Ectodermal cell (in vitro differentiated cells): ENCODE measurements around the gene ANTKMT.

Experiments
- H3K27ac ChIP-seq: 2 replicates; pipeline ENCODE4 v1.7.0; 2013; ENCODE audit warnings: mild to moderate bottlenecking, low read depth, low read length; ENCODE audit not compliant: insufficient read depth, poor library complexity, severe bottlenecking
- H3K27me3 ChIP-seq: 2 replicates; pipeline ENCODE4 v1.7.0; 2013; ENCODE audit warnings: mild to moderate bottlenecking, low read length; ENCODE audit not compliant: insufficient read depth, control insufficient read depth, poor library complexity, severe bottlenecking
- H3K36me3 ChIP-seq: one replicate; pipeline ENCODE4 v1.7.0; 2013; ENCODE audit warnings: low read length; ENCODE audit not compliant: control insufficient read depth, insufficient read depth
- H3K4me1 ChIP-seq: one replicate; pipeline ENCODE4 v1.7.0; 2013; ENCODE audit warnings: low read length; ENCODE audit not compliant: control insufficient read depth, insufficient read depth
- H3K4me3 ChIP-seq: 2 replicates; pipeline ENCODE4 v1.7.0; 2013; ENCODE audit warnings: low read depth, low read length, control low read depth; ENCODE audit not compliant: insufficient read depth
- H3K9me3 ChIP-seq: 2 replicates; pipeline ENCODE4 v1.7.0; 2013; ENCODE audit warnings: mild to moderate bottlenecking, low read length, moderate library complexity; ENCODE audit not compliant: control insufficient read depth
- WGBS, 2 experiments: methylation state at CpG; one replicate each; pipeline ENCODE4 v1.1.7; 2013; ENCODE audit warnings: missing lambda C conversion rate in 2 of 2; 5-methylcytosine and 5-hydroxymethylcytosine counted together

ANTKMT gene

DNA sequence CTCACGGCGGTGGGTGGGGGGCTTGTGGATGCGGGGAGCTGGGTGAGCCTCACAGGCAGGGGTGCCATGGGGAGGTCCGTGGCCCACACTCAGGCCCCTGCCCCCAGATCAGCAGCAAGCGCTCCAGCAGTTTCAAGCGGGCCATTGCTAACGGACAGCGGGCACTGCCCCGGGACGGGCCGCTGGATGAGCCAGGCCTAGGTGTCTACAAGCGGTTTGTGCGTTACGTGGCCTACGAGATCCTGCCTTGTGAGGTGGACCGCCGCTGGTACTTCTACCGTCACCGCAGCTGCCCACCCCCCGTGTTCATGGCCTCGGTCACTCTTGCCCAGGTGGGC lies 44.4 kb upstream of the ANTKMT start:
- no peak overlapping the region for H3K27ac ChIP-seq
- peaks cover 14% of the 10 kb centered on the region for H3K4me1 ChIP-seq
- H3K27me3 ChIP-seq: peaks cover 12% of the 10 kb centered on the region
- H3K9me3 ChIP-seq: no peaks in the 10 kb centered on the region
- no peak overlapping the region for H3K4me3 ChIP-seq
- peaks cover 15% of the 10 kb centered on the region for H3K36me3 ChIP-seq
- 95 to 96% methylated on average over 21 of the region's 21 CpGs for WGBS, 2 experiments

DNA sequence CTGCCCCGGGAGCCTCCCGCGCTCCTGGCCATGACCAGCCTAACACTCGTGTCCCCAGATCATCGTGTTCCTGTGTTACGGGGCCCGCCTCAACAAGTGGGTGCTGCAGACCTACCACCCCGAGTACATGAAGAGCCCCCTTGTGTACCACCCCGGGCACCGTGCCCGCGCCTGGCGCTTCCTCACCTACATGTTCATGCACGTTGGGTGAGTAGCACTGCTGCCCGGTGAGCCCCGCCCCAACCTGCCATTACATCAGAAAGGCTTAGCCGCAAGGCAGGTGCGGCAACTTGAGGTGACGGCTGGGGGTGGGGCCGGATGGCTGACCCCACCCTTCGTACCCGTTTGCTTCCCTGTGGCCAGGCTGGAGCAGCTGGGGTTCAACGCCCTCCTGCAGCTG lies 44.0 kb upstream of the ANTKMT start:
- Histone ChIP-seq H3K27ac (no peak overlapping the region), H3K4me1 (peaks cover 14% of the 10 kb centered on the region), H3K9me3 (no peaks in the 10 kb centered on the region), H3K27me3 (peaks cover 12% of the 10 kb centered on the region), H3K4me3 (no peak overlapping the region), H3K36me3 (peaks cover 15% of the 10 kb centered on the region)
- 93 to 94% methylated on average over 23 of the region's 23 CpGs for WGBS, 2 experiments

DNA sequence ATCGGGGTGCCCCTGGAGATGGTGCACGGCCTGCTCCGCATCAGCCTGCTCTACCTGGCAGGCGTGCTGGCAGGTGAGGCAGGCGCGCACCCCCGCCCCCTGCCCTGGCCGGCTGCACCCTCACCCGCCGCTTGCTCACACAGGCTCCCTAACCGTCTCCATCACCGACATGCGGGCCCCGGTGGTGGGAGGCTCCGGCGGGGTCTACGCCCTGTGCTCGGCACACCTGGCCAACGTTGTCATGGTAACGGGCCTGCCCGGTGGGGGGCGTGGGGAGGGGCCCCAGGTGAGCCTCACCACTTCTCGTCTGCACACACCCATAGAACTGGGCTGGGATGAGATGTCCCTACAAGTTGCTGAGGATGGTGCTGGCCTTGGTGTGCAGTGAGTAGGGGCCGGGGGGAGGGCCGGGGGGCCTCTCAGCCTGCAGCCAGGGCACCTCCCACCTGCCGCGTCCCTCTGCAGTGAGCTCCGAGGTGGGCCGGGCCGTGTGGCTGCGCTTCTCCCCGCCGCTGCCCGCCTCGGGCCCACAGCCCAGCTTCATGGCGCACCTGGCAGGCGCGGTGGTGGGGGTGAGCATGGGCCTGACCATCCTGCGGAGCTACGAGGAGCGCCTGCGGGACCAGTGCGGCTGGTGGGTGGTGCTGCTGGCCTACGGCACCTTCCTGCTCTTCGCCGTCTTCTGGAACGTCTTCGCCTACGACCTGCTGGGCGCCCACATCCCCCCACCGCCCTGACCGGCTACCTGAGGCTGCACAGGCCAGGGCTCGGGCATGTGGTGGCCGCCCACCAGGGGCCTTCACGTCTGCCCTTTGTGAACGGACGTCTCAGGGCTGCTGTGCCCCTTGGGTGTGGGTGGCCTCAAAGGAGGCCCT lies 43.4 kb upstream of the ANTKMT start:
- H3K9me3 ChIP-seq: no peaks in the 10 kb centered on the region
- H3K36me3 ChIP-seq: peaks cover 16% of the 10 kb centered on the region
- 91 to 92% methylated on average over 57 of the region's 57 CpGs for WGBS, 2 experiments
- peaks cover 14% of the 10 kb centered on the region for H3K4me1 ChIP-seq
- no peak overlapping the region for H3K4me3 ChIP-seq
- H3K27ac ChIP-seq: no peak overlapping the region
- peaks cover 12% of the 10 kb centered on the region for H3K27me3 ChIP-seq

DNA sequence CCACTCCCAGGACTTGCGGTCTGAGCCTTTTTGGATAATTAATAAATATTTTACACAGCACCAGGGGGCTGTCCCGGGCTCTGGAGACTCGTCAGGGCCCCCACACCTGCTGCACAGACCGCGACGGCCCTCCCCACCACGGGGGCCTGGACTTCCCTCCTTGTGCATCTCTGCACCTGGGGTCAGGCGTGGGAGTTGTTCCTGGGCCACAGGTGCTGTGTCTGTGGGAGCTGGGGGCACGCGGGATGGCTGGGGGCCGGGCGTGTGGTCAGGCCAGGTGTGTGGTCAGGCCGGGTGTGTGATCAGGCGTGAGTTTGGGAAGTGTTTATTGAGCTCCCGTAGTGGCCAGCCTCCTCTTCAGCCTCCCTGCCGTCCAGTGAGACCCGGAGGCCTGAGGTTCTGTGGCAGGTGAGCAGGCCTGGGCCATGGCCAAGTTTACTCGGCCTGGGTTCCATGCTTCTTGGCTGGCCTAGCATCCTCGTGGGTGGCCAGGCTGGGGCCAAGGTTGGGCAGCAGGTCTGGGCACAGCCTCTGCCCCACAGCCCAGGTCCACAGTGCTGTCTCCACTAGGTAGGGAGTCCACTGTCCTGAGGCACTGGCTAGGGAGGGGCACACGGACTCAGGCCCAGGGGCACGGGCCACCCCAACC lies 42.6 kb upstream of the ANTKMT start:
- no peaks in the 10 kb centered on the region for H3K9me3 ChIP-seq
- peaks cover 20% of the 10 kb centered on the region for H3K4me1 ChIP-seq
- WGBS, 2 experiments: 94 to 95% methylated on average over 21 of the region's 21 CpGs
- no peak overlapping the region for H3K4me3 ChIP-seq
- peaks cover 15% of the 10 kb centered on the region for H3K36me3 ChIP-seq
- peaks cover 12% of the 10 kb centered on the region for H3K27me3 ChIP-seq
- no peak overlapping the region for H3K27ac ChIP-seq

DNA sequence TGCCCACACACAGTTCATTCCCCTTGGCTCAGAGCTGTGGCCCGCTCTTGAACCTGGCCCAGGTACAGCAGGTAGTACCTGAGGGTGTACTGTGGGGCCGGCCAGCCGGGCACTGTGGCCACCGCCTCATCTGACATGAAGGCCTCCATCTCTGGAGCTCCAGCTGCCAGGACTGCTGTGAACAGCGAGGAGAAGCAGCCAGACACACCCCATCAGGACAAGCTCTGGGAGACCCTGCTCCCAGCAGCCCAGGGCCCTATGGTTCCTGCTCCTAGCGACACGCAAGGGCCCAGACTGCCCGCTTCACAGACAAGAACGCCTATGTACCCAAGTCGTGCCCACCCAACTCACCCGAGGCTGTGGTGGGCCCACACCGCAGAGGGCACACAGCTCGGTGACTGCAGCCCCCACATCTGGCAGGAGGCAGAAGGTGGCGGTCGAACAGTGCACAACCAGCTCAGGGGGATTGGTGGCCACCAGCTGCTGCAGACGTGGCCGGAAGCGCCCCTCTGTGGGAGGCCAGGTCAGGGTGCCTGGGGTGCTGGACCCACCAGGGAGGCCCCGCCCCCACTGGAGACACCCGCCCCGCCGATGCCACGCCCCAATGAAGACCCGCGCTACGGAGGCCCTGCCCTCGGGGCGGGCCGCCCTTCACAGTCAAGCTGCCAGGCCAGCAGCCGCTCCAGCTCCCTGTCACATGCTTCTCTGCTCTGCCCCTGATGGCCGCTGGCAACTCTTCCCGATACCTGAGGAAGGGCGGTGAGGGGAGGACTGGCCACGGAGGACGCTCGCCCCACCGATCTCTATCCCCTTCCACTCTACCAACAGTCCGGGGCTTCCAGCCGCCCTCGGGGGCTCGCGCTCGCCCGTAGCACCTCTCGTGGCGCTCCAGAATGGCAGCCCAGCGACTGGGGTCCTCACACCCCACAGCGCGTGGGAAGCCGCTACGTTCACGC lies 41.8 kb upstream of the ANTKMT start:
- peaks cover 21% of the 10 kb centered on the region for H3K4me1 ChIP-seq
- peaks cover 12% of the 10 kb centered on the region for H3K27me3 ChIP-seq
- H3K36me3 ChIP-seq: peaks cover 15% of the 10 kb centered on the region
- H3K4me3 ChIP-seq: peak overlapping the region; percentile 42
- H3K27ac ChIP-seq: no peak overlapping the region
- 32 to 34% methylated on average over 50 to 52 of the region's 52 CpGs for WGBS, 2 experiments
- H3K9me3 ChIP-seq: no peaks in the 10 kb centered on the region

DNA sequence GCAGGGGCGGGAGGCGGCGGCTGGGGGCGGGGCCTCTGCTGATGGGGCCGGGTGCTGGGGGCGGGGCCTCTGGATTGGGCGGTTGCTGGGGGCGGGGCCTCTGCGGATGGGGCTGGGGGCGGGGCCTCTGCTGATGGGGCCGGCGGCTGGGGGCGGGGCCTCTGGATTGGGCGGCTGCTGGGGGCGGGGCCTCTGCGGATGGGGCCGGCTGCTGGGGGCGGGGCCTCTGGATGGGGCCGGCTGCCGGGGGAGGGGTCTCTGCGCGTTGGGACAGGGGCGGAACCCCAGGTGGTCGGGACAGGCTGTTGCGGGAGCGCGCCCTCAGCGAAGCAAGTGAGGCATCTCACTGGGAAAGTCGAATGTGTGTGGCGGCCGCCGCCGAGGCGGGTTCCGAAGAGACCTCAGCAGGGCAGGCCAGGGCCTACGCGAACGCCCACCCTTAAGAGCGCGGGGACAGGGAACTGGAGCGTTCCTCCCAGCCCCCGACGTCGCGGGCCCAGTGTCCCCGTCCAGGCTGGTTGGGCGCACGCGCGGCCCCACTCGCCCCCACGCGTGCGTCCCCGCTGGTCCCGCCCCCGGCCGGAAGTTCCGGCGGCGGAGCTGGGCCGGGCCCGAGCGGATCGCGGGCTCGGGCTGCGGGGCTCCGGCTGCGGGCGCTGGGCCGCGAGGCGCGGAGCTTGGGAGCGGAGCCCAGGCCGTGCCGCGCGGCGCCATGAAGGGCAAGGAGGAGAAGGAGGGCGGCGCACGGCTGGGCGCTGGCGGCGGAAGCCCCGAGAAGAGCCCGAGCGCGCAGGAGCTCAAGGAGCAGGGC lies 40.9 kb upstream of the ANTKMT start, which contains the start of gene STUB1:
Gene STUB1, plus strand, starts transcription at position 597 of the 811 bp plus-strand sequence. Its CDS starts 116 bp downstream, at position 713.
- peaks cover 14% of the 10 kb centered on the region for H3K4me1 ChIP-seq
- H3K9me3 ChIP-seq: no peaks in the 10 kb centered on the region
- WGBS, 2 experiments: 0% methylated on average over 87 to 91 of the region's 91 CpGs
- peak within 1 kb of the TSS; percentile 77 for H3K4me3 ChIP-seq
- peak within 1 kb of the TSS; percentile 60 for H3K27ac ChIP-seq
- H3K36me3 ChIP-seq: peaks cover 15% of the 10 kb centered on the region
- H3K27me3 ChIP-seq: peaks cover 12% of the 10 kb centered on the region

DNA sequence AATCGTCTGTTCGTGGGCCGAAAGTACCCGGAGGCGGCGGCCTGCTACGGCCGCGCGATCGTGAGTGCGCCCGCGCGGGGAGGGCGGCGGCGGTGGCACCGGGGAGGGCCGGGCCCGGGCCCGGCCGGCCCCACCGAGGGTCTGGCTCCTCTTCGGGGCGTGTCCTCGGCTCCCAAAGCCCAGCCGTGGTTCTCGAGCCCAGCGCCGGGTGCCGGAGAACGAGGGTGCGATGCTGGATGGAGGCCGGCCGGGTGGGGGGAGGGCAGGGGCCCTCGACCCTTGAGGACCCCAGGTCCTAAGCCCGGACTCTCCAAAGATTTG lies 40.4 kb upstream of the ANTKMT start:
- H3K27ac ChIP-seq: peak overlapping the region; percentile 60
- 1% methylated on average over 38 of the region's 38 CpGs for WGBS, 2 experiments

DNA sequence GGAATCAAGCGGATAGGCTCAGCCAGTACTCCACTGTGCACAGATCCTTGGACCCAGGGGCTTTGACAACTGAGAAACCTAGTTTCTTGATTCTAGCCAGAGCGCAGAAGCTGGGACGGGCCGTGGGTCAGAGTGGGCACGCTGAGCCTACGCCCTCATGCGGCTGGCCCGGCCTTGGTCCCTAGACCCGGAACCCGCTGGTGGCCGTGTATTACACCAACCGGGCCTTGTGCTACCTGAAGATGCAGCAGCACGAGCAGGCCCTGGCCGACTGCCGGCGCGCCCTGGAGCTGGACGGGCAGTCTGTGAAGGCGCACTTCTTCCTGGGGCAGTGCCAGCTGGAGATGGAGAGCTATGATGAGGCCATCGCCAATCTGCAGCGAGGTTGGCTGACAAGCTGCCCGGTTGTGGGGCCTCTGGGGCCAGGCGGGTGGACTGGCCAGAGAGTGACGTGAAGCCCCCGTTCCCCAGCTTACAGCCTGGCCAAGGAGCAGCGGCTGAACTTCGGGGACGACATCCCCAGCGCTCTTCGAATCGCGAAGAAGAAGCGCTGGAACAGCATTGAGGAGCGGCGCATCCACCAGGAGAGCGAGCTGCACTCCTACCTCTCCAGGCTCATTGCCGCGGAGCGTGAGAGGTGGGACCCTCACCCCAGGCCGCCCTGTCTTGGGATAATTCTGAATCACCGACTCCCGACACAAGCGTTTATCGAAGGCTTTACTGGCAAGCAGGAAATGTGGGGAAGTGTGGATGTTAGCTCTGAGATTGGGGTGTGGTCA lies 39.8 kb upstream of the ANTKMT start:
- H3K27me3 ChIP-seq: peaks cover under 1% of the 10 kb centered on the region
- H3K36me3 ChIP-seq: peaks cover 15% of the 10 kb centered on the region
- H3K27ac ChIP-seq: no peak overlapping the region
- 66 to 67% methylated on average over 44 of the region's 44 CpGs for WGBS, 2 experiments
- H3K4me3 ChIP-seq: peak overlapping the region; percentile 77
- H3K9me3 ChIP-seq: no peaks in the 10 kb centered on the region
- H3K4me1 ChIP-seq: peaks cover 13% of the 10 kb centered on the region

More for the DNA sequence above, 40.4 kb upstream of the ANTKMT start:
- Histone ChIP-seq H3K36me3 (peaks cover 15% of the 10 kb centered on the region), H3K27me3 (peaks cover 7% of the 10 kb centered on the region), H3K9me3 (no peaks in the 10 kb centered on the region), H3K4me3 (peak overlapping the region; percentile 77), H3K4me1 (peaks cover 13% of the 10 kb centered on the region)
